GM19455 (cell line): ENCODE results near the gene UNC93A.
"Not testable (repeated sequence)": the region's sequence is repeated elsewhere in the genome, so short reads cannot be mapped to it uniquely, and the experiment has no call there.

Experiments used
- ATAC-seq: cut with Tn5 transposase; IDR thresholded peaks from one replicate; pipeline ENCODE4 v1.9.1; 2021; ENCODE audit not compliant: unreplicated experiment

Gene UNC93A

GRCh38 chr6:167309355-167310192, 18.5 kb downstream of the UNC93A start:
- ATAC-seq = not testable (repeated sequence)

GRCh38 chr6:167311286-167311685, 20.2 kb downstream of the UNC93A start:
- ATAC-seq = no peak

GRCh38 chr6:167311691-167312090, 20.6 kb downstream of the UNC93A start:
- not testable (repeated sequence) for ATAC-seq

DNA sequence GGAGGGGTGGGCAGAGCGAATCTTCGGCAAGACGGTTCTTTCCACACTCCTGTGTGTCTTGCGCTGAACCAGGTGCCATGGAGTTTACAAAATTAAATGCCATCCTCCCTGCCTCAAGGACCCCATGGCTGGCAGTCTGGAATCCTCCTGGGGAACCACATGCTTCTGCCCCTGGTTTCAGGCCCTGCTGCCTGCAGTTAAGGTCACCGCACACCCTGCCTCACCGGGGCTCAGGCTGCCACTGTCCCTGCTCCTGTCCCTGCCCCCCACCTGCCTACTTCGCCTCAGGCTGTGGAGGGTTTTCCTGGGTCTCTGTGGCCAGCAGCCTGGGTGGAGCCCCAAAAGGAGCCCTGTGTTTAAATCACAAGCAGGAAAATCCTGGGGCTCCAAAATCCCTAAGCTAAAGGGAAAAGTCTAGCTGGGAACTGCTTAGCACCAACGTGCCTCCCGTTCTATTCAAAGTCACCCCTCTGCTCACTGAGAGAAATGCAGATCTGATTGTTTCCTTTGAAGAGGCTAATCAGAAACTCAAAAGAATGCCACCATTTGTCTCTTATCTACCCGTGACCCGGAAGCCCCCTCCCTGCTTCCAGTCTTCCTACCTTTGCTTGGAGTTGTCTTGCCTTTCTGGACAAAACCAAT, 23.2 kb downstream of the UNC93A start:
- ATAC-seq = no peak

- ATAC-seq = no peak
These were observed 26.1 kb downstream of the UNC93A start for GRCh38 chr6:167317172-167317571.

GRCh38 chr6:167318354-167318753, 27.2 kb downstream of the UNC93A start:
- not testable (repeated sequence) for ATAC-seq

GRCh38 chr6:167318856-167319255, 27.7 kb downstream of the UNC93A start:
- ATAC-seq = not testable (repeated sequence)

- ATAC-seq = not testable (repeated sequence)
These were observed 29.0 kb downstream of the UNC93A start for GRCh38 chr6:167319856-167320753.

DNA sequence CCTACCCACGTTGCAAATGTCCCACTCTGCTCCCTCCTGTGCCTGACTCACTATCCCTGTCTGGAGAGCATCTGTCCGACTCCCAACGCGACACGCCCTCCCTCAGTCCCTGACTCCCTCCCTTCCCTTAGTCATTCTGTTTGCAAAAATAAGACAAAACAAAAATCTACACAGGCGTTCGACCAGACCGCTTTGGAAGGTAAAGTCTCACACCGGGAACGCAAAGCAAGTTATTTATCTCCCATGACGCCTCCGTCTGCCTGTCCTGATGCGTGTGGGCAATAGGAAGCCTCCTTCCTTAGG, 29.6 kb downstream of the UNC93A start:
- not testable (repeated sequence) for ATAC-seq

GRCh38 chr6:167321185-167321584, 30.1 kb downstream of the UNC93A start:
- ATAC-seq = not testable (repeated sequence)

DNA sequence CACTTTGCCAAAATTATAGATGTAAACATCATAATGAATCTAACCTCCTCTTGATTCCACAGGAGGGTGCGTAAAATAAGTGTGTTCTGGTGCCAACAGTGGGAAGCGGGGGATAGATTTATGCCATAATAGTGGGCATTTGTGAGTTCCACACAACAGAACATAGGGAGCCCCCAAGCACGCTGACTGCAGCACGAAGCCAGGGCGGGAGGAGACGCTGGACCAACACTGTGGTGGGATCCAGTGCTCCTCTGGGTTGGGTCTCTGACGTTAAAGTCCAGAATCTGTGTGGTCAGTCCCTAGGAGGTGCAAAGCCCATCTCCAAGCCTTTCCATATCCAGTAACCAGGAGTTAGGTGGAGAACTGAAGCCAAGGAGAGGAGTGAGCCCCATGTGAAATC, 32.0 kb downstream of the UNC93A start:
- ATAC-seq = no peak

- no peak for ATAC-seq
These were observed 33.0 kb downstream of the UNC93A start for GRCh38 chr6:167324111-167324510.

DNA sequence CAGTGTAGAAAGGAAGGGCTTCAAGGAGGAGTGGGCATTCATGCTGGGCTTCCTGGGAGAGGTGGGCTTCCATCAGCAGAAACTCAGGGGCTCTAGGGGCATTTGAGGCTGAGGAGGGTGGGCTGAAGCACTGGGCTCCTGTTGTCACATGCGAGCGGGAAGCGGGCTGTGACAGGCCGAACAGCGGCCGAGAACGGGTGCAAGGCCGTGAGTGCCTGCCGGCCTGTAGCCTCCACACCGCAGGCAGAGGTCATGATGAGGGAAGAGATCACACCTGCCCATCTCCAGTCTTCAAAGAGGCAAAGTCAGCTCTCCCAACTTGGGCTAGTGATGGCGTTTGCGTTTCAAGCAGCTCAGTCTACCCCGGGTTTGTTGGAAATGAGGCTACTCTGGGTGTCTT, 34.7 kb downstream of the UNC93A start:
- no peak for ATAC-seq

GRCh38 chr6:167327391-167327790, 36.3 kb downstream of the UNC93A start:
- ATAC-seq = no peak

DNA sequence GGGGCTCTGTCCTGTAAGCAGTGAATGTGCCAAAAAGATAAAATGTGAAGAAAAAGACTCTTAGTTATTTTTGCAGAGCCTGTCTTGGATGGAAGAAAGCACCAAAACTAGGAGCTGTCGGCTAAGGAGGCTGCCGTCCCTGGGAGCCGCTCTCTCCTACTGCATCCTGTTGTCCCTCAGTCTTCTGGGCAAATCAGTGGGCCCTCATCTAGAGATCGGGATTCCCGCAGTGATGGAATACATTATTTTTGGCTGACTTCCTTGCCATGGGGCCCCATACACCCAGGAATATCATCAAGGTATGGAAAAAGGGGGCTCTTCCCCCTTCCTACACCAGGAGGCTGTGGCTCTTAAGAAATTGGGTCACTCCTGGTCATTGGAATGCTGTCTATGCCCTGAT, 37.0 kb downstream of the UNC93A start:
- no peak for ATAC-seq

DNA sequence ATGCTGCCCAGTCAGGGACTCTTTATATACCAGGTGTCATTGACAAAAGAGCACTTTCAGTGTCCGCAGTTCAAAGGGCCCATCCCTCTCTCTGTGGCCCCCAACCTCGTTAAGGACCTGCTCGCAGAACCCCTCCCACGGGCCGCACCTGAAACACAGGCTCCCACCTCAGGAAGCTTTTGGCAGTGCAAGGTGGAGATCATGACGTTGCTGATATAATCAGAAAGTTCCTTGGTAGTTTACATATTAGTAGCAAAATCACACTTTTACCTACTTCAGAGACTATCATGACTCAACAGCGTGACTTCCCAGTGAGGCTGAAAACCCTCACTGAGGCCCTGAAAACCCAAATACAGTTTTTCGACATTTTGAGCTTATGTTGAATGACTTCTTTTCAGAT, 37.9 kb downstream of the UNC93A start:
- ATAC-seq = no peak

GRCh38 chr6:167330750-167331149, 39.6 kb downstream of the UNC93A start:
- ATAC-seq = no peak

DNA sequence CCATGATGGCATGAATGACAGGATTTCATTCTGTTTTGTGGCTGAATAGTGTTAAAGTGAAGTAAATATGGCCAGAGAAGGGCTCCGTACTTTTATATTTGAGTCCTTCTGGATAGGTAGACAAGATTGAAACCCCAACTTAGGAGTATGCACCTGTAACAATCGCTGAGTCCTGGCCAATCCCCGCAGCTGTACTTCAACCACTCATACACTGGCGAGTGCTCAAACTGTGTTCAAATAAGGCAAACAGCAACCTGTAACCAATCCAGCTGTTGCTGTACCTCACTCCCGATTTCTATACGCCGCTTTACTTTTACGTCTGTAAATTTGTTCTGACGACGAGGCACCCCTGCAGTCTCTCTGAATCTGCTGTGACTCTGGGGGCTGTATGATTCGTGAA, 40.5 kb downstream of the UNC93A start:
- no peak for ATAC-seq

DNA sequence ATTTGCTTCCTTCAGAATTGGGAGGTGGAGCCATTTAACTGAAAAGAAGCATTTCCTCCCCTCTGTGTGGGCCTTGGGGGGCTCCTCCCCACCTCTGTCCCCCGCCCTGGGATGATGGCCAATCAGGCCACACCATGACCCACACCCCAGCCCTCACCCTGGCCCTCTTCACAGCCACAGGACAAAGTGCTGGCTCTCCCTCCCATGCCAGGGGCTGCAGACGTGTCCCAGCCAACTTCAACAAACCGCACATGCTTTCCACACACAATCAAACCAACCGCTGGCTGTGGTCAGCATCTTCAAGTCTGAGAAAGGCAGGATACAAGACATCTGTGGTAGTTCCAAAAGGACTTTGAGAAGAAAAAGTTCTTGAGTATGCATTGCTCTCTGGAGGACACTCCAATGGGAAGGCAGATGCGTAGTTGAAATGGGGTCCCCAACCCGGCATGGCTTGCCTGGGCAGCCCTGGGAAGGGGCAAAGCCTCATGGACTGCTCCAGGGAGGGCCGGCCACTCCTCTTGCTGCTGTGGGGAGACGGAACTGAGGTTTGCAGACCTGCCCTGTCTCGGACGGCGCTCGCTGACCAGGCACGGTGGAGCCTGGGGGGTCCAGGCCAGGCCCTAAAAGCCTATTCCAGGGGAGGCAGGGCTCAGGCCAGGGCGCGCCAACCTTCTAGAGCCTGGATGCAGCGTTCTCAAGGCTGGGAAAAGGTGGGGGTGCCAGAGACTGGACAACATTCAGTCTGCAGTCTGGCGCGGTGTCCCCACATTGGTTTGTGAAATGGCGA, 45.9 kb downstream of the UNC93A start:
- ATAC-seq = no peak

GRCh38 chr6:167337675-167338449, 46.7 kb downstream of the UNC93A start:
- ATAC-seq = no peak
